HepG2 (cell line): Measurements from ENCODE around the gene OGFOD3. TPM values are rescaled to one million over a fixed set of nuclear protein-coding genes. Genes with fewer than 3 reads are reported as not detected.

Experiments used
- FLYWCH1 ChIP-seq: sonication (generic); formaldehyde crosslinking; IDR thresholded peaks from 2 replicates; pipeline ENCODE4 v1.8.1; 2023; ENCODE audit warnings: mild to moderate bottlenecking, missing genetic modification reagents
- HNRNPLL ChIP-seq: fragments of 200-400 bp; formaldehyde crosslinking; IDR thresholded peaks from 2 replicates; pipeline ENCODE4 v1.6.1; 2017; ENCODE audit warnings: mild to moderate bottlenecking, low read depth, low read length; ENCODE audit not compliant: poor library complexity, severe bottlenecking
- MAFK ChIP-seq, 2 experiments: IDR thresholded peaks in 1 of 2; conservative IDR thresholded peaks in 1 of 2; 2 replicates each; pipeline ENCODE4 v1.6.1; 2011; ENCODE audit warnings: improper control_type of control experiment in 2 of 2, low read length in 2 of 2
- REPIN1 ChIP-seq: sonication (generic); formaldehyde crosslinking; IDR thresholded peaks from 2 replicates; pipeline ENCODE4 v1.8.0; 2022; ENCODE audit warnings: missing genetic modification reagents, low read depth, mild to moderate bottlenecking, borderline replicate concordance
- TGIF2 ChIP-seq: IDR thresholded peaks from 2 replicates; pipeline ENCODE4 v1.6.1; 2016; ENCODE audit warnings: control low read depth, missing compliant biosample characterization
- ZNF468 ChIP-seq: sonication (generic); formaldehyde crosslinking; IDR thresholded peaks from 2 replicates; pipeline ENCODE4 v1.8.0; 2022; ENCODE audit warnings: mild to moderate bottlenecking, moderate library complexity, missing genetic modification reagents
- ZSCAN29 ChIP-seq: sonication (generic); formaldehyde crosslinking; conservative IDR thresholded peaks from 2 replicates; pipeline ENCODE4 v1.4.0; 2020; ENCODE audit warnings: mild to moderate bottlenecking, missing genetic modification reagents
- polyA plus RNA-seq, 8 experiments: library from polyadenylated mRNA; depleted of rRNA in 3 of 8; stranded (reverse) in 7 of 8; unstranded in 1 of 8; fragments of >200 nt; fragmentation: Illumina TruSeq in 4 of 8; extraction: Trizol in 4 of 8; gene quantifications; 2 replicates each; pipeline versions ENCODE4 v1.2.1 to v1.2.3, GENCODE V29; 2011 to 2016; ENCODE audit warnings: low read depth in 4 of 8, missing spikeins in 1 of 8, mixed read lengths in 1 of 8; ENCODE audit not compliant: insufficient read depth in 1 of 8
- total RNA-seq, 5 experiments: library from RNA; depleted of rRNA; stranded (reverse); fragments of >200 nt; fragmentation: Illumina TruSeq; extraction: Trizol; gene quantifications; 2 replicates each; pipeline ENCODE4 v1.2.3, GENCODE V29; 2016; ENCODE audit warnings: low read depth in 1 of 5
- TF ChIP-seq, protein P1 (sequence below): sonication (generic); formaldehyde crosslinking; IDR thresholded peaks from 2 replicates; pipeline ENCODE4 v1.4.0; 2020; ENCODE audit warnings: missing genetic modification reagents
- TF ChIP-seq, protein P2 (sequence below): sonication (generic); formaldehyde crosslinking; IDR thresholded peaks from 2 replicates; pipeline ENCODE4 v1.4.0; 2020; ENCODE audit warnings: missing genetic modification reagents
- TF ChIP-seq, protein P3 (sequence below): IDR thresholded peaks from 2 replicates; pipeline ENCODE4 v1.6.1; 2016; ENCODE audit warnings: missing biosample characterization, missing genetic modification reagents, low read depth
- TF ChIP-seq, protein P4 (sequence below), 2 experiments: fragments of 450-650 bp in 1 of 2; sonication (generic) in 1 of 2; formaldehyde crosslinking in 1 of 2; IDR thresholded peaks; 2 replicates each; pipeline versions ENCODE4 v1.6.1 to v1.8.0; 2016 to 2022; ENCODE audit warnings: antibody characterized with exemption in 1 of 2, mild to moderate bottlenecking in 1 of 2, missing genetic modification reagents in 1 of 2
- TF ChIP-seq, protein P5 (sequence below): sonication (generic); formaldehyde crosslinking; IDR thresholded peaks from 2 replicates; pipeline ENCODE4 v1.5.0; 2020; ENCODE audit warnings: mild to moderate bottlenecking, missing genetic modification reagents

The OGFOD3 gene
- total and polyA plus RNA-seq, 2 of the 13 experiments (the other 11 are each of a cell fraction or from before 2014, with no cell fraction given), result 40.0 to 42.1 TPM

DNA sequence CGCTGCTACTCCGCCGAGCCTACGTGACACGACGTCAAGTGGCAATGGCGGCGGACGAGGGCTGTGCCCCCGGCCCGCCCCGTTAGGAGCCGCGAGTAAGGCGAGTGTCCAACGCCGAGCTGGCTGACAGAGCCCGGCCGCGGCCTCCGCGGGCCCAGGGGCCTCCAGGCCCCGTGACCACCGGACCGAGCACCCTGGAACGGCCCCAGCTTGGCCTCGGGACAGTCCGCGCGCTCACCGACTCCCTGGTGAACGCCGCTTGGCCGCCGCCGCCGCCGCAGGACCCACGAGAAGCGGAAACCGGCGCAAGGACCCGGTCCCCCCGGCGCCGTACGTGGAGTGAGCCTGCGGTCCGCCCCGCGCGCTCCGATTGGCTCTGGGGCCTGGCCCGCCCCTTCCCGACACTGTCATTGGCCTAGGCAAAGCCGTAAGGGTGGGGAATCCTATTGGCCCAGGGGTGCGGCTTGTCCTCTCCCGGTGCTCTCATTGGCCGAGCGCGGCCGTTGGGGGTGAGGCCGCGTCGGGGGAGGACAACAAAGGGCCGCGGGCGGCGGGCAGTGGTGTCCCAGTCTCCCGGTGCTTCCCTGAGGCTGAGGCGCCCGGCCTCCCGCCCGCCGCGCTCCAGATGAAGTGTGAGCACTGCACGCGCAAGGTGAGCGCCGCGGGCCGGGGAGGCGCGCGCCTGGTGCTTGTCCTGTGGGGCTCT is 39.9 kb upstream of the OGFOD3 start, which contains the start of gene NARF (continued):
- TF ChIP-seq HNRNPLL (peak; percentile 96), MAFK (conservative IDR thresholded peaks at IDR 0.05 in 1 of 2, IDR thresholded peaks at IDR 0.05 in 1 of 2; ENCODE audit: low read length in 2 of 2) (no peak), ZSCAN29 (CRISPR knock-in tag) (peak; percentile 87; the same call in 1 of the 2 replicates), TGIF2 (CRISPR knock-in tag) (peak; percentile 87), FLYWCH1 (CRISPR knock-in tag) (no peak), ZNF468 (CRISPR knock-in tag) (peak; percentile 87; the same call in 1 of the 2 replicates), REPIN1 (CRISPR knock-in tag) (peak; percentile 36)
- TF ChIP-seq, protein P1, sequence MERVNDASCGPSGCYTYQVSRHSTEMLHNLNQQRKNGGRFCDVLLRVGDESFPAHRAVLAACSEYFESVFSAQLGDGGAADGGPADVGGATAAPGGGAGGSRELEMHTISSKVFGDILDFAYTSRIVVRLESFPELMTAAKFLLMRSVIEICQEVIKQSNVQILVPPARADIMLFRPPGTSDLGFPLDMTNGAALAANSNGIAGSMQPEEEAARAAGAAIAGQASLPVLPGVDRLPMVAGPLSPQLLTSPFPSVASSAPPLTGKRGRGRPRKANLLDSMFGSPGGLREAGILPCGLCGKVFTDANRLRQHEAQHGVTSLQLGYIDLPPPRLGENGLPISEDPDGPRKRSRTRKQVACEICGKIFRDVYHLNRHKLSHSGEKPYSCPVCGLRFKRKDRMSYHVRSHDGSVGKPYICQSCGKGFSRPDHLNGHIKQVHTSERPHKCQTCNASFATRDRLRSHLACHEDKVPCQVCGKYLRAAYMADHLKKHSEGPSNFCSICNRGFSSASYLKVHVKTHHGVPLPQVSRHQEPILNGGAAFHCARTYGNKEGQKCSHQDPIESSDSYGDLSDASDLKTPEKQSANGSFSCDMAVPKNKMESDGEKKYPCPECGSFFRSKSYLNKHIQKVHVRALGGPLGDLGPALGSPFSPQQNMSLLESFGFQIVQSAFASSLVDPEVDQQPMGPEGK (CRISPR knock-in tag), result peak; percentile 93
- TF ChIP-seq, protein P2, sequence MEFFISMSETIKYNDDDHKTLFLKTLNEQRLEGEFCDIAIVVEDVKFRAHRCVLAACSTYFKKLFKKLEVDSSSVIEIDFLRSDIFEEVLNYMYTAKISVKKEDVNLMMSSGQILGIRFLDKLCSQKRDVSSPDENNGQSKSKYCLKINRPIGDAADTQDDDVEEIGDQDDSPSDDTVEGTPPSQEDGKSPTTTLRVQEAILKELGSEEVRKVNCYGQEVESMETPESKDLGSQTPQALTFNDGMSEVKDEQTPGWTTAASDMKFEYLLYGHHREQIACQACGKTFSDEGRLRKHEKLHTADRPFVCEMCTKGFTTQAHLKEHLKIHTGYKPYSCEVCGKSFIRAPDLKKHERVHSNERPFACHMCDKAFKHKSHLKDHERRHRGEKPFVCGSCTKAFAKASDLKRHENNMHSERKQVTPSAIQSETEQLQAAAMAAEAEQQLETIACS (CRISPR knock-in tag), result no peak; the same call in 1 of the 2 replicates
- TF ChIP-seq, protein P3, sequence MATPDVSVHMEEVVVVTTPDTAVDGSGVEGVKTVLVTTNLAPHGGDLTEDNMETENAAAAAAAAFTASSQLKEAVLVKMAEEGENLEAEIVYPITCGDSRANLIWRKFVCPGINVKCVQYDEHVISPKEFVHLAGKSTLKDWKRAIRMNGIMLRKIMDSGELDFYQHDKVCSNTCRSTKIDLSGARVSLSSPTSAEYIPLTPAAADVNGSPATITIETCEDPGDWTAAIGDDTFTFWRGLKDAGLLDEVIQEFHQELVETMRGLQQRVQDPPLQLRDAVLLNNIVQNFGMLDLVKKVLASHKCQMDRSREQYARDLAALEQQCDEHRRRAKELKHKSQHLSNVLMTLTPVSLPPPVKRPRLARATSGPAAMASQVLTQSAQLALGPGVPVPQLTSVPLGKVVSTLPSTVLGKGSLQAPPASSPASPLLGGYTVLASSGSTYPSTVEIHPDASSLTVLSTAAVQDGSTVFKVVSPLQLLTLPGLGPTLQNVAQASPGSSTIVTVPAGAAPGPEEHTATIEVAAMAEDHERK (CRISPR knock-in tag), result peak; percentile 68; the same call in 1 of the 2 replicates
- TF ChIP-seq, protein P4, sequence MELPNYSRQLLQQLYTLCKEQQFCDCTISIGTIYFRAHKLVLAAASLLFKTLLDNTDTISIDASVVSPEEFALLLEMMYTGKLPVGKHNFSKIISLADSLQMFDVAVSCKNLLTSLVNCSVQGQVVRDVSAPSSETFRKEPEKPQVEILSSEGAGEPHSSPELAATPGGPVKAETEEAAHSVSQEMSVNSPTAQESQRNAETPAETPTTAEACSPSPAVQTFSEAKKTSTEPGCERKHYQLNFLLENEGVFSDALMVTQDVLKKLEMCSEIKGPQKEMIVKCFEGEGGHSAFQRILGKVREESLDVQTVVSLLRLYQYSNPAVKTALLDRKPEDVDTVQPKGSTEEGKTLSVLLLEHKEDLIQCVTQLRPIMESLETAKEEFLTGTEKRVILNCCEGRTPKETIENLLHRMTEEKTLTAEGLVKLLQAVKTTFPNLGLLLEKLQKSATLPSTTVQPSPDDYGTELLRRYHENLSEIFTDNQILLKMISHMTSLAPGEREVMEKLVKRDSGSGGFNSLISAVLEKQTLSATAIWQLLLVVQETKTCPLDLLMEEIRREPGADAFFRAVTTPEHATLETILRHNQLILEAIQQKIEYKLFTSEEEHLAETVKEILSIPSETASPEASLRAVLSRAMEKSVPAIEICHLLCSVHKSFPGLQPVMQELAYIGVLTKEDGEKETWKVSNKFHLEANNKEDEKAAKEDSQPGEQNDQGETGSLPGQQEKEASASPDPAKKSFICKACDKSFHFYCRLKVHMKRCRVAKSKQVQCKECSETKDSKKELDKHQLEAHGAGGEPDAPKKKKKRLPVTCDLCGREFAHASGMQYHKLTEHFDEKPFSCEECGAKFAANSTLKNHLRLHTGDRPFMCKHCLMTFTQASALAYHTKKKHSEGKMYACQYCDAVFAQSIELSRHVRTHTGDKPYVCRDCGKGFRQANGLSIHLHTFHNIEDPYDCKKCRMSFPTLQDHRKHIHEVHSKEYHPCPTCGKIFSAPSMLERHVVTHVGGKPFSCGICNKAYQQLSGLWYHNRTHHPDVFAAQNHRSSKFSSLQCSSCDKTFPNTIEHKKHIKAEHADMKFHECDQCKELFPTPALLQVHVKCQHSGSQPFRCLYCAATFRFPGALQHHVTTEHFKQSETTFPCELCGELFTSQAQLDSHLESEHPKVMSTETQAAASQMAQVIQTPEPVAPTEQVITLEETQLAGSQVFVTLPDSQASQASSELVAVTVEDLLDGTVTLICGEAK (IDR thresholded peaks at IDR 0.05), result no peak
- TF ChIP-seq, protein P4 (CRISPR knock-in tag; IDR thresholded peaks at IDR 0.05), result peak; percentile 77
- TF ChIP-seq, protein P5, sequence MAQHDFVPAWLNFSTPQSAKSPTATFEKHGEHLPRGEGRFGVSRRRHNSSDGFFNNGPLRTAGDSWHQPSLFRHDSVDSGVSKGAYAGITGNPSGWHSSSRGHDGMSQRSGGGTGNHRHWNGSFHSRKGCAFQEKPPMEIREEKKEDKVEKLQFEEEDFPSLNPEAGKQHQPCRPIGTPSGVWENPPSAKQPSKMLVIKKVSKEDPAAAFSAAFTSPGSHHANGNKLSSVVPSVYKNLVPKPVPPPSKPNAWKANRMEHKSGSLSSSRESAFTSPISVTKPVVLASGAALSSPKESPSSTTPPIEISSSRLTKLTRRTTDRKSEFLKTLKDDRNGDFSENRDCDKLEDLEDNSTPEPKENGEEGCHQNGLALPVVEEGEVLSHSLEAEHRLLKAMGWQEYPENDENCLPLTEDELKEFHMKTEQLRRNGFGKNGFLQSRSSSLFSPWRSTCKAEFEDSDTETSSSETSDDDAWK (CRISPR knock-in tag), result no peak
